OCI-LY7 (cell line): ENCODE data around the gene ASXL3. TPM values are rescaled to one million over a fixed set of nuclear protein-coding genes. Genes with fewer than 3 reads are reported as not detected.

Experiments
- BruUV-seq: library from RNA; stranded (reverse); fragments of 400-500 nt; replicated peaks from 2 replicates; lab custom pipeline; 2021; lab: Mats Ljungman, UMichigan
- CTCF ChIA-PET: fragments of 300-600 bp; sonication (Branson Sonifier 250); formaldehyde crosslinking; loops from one replicate; lab custom pipeline; 2022; ENCODE audit warnings: antibody characterized with exemption; ENCODE audit not compliant: unreplicated experiment; lab: Charles Lee
- POLR2A ChIA-PET: fragments of 300-600 bp; sonication (Branson Sonifier 250); formaldehyde crosslinking; loops from one replicate; lab custom pipeline; 2022; ENCODE audit warnings: antibody characterized with exemption; lab: Charles Lee
- DNase-seq: peaks from one replicate; pipeline ENCODE4 v3.0.0-alpha.2; 2015; ENCODE audit warnings: low spot score
- H2AFZ ChIP-seq: fragments of 200-600 bp; sonication (generic), shearing (Covaris generic); 2 replicates; pipeline ENCODE4 v1.6.1; 2014; ENCODE audit warnings: mild to moderate bottlenecking, antibody characterized with exemption, low read length, moderate library complexity
- H3K27ac ChIP-seq: fragments of 200-600 bp; sonication (generic); 2 replicates; pipeline ENCODE4 v1.5.1; 2014; ENCODE audit warnings: mixed run types, low read depth, mild to moderate bottlenecking, moderate library complexity, low read length, inconsistent platforms; ENCODE audit not compliant: poor library complexity, severe bottlenecking
- H3K36me3 ChIP-seq: fragments of 200-600 bp; sonication (generic); 2 replicates; pipeline ENCODE4 v1.6.1; 2014; ENCODE audit warnings: mild to moderate bottlenecking, antibody characterized with exemption, low read length, moderate library complexity, mixed read lengths; ENCODE audit not compliant: insufficient read depth
- H3K4me1 ChIP-seq: fragments of 200-600 bp; sonication (generic); 2 replicates; pipeline ENCODE4 v1.5.1; 2014; ENCODE audit warnings: mild to moderate bottlenecking, low read length; ENCODE audit not compliant: insufficient read depth, poor library complexity, severe bottlenecking
- H3K4me2 ChIP-seq: fragments of 200-600 bp; sonication (generic); 2 replicates; pipeline ENCODE4 v1.6.1; 2014; ENCODE audit warnings: mild to moderate bottlenecking, low read length
- H3K4me3 ChIP-seq: fragments of 200-600 bp; sonication (generic); 2 replicates; pipeline ENCODE4 v1.5.1; 2014; ENCODE audit warnings: mild to moderate bottlenecking, low read depth, low read length; ENCODE audit not compliant: poor library complexity, severe bottlenecking
- H3K79me2 ChIP-seq: fragments of 200-600 bp; sonication (generic); 2 replicates; pipeline ENCODE4 v1.6.1; 2016; ENCODE audit warnings: low read depth, mild to moderate bottlenecking, low read length, moderate library complexity, mixed read lengths; ENCODE audit not compliant: insufficient read depth
- H3K9me2 ChIP-seq: fragments of 200-600 bp; sonication (generic); 2 replicates; pipeline ENCODE4 v1.6.1; 2016; ENCODE audit warnings: mild to moderate bottlenecking, low read length, mixed read lengths; ENCODE audit not compliant: insufficient read depth
- H3K9me3 ChIP-seq: fragments of 200-600 bp; sonication (generic); 2 replicates; pipeline ENCODE4 v1.6.1; 2014; ENCODE audit warnings: mild to moderate bottlenecking, mixed run types, low read length, mixed read lengths
- H4K20me1 ChIP-seq: fragments of 200-600 bp; sonication (generic); 2 replicates; pipeline ENCODE4 v1.6.1; 2014; ENCODE audit warnings: mild to moderate bottlenecking, antibody characterized with exemption, low read length, moderate library complexity, mixed read lengths; ENCODE audit not compliant: insufficient read depth
- EZH2phosphoT487 ChIP-seq: fragments of 200-600 bp; sonication (generic); IDR thresholded peaks from 2 replicates; pipeline ENCODE4 v1.6.1; 2018; ENCODE audit warnings: low read depth, borderline replicate concordance, mild to moderate bottlenecking, mixed run types, antibody characterized with exemption, low read length, moderate library complexity, mixed read lengths
- intact Hi-C: fragments of 100-400 bp; cut with micrococcal nuclease; formaldehyde crosslinking; loops from one replicate; pipeline ENCODE4 v1.10.0; 2022; ENCODE audit not compliant: unreplicated experiment
- total RNA-seq, 2 experiments: library from RNA; depleted of rRNA in 1 of 2; stranded (reverse); fragments of >200 nt in 1 of 2; shearing (Covaris generic) in 1 of 2; gene quantifications; 2 replicates each; pipeline ENCODE4 v1.2.3, GENCODE V29; 2014 to 2022
- TF ChIP-seq, protein P1 (sequence below): fragments of 200-600 bp; sonication (generic); conservative IDR thresholded peaks from 2 replicates; pipeline ENCODE4 v1.5.1; 2014; ENCODE audit warnings: mild to moderate bottlenecking, antibody characterized with exemption, low read length, moderate library complexity, mixed read lengths

ASXL3 gene
- total RNA-seq, 2 experiments from 2014 or later: 2.6 TPM

DNA sequence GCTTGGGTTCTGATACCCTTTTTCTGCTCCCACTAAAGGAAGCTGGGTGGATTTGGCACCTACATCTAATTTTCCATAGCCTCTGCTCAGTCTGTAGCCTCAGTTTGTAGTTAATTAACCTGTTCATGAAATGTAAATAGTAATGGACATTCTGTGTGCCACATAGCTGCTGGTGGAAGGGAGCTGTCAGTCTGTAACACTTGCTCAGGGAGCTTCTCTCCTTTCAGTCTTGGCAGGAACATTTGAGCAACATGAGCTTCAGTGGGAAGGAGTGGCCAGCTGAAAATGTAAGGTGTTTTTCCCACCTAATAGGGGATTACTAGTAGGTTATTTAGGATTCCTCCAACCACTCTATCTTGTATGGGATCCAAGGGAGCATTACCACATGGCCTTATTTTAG is 203.4 kb downstream of the ASXL3 start:
- CTCF ChIA-PET: no interaction called here

More for the DNA sequence above, 203.4 kb downstream of the ASXL3 start:
- Histone ChIP-seq H3K9me2 (no peaks in the 10 kb centered on the region), H3K4me2 (no peak overlapping the region), H3K4me1 (no peaks in the 10 kb centered on the region), H3K36me3 (no peaks in the 10 kb centered on the region), H3K27ac (no peak overlapping the region), H3K79me2 (no peaks in the 10 kb centered on the region), H3K9me3 (no peaks in the 10 kb centered on the region), H3K4me3 (no peak overlapping the region), H4K20me1 (no peaks in the 10 kb centered on the region), H2AFZ (no peak overlapping the region)
- DNase-seq: no peak
- TF ChIP-seq, protein P1, sequence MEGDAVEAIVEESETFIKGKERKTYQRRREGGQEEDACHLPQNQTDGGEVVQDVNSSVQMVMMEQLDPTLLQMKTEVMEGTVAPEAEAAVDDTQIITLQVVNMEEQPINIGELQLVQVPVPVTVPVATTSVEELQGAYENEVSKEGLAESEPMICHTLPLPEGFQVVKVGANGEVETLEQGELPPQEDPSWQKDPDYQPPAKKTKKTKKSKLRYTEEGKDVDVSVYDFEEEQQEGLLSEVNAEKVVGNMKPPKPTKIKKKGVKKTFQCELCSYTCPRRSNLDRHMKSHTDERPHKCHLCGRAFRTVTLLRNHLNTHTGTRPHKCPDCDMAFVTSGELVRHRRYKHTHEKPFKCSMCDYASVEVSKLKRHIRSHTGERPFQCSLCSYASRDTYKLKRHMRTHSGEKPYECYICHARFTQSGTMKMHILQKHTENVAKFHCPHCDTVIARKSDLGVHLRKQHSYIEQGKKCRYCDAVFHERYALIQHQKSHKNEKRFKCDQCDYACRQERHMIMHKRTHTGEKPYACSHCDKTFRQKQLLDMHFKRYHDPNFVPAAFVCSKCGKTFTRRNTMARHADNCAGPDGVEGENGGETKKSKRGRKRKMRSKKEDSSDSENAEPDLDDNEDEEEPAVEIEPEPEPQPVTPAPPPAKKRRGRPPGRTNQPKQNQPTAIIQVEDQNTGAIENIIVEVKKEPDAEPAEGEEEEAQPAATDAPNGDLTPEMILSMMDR: no peak
- TF ChIP-seq EZH2phosphoT487: no peak
- POLR2A ChIA-PET: no interaction called here
- no TSS peak for BruUV-seq
- intact Hi-C loops: no loop called here

Other genes with a start within 250 kb of the ASXL3 start
- gene CCDC178, start 137.5 kb upstream of the ASXL3 start, total RNA-seq (2014; rRNA removed; shearing (Covaris generic)): not detected in 2 replicates
- not detected in 2 replicates for gene CCDC178, start 137.5 kb upstream of the ASXL3 start, total RNA-seq (2022)